Measurements from ENCODE around the gene AFAP1. TPM values are rescaled to one million over a fixed set of nuclear protein-coding genes. Genes with fewer than 3 reads are reported as not detected.
A peak's percentile ranks its signal among the peaks of the same experiment; 100 is the strongest.

AFAP1 gene
- total RNA-seq, 1 donor from 2014 or later: 67.9 TPM

DNA sequence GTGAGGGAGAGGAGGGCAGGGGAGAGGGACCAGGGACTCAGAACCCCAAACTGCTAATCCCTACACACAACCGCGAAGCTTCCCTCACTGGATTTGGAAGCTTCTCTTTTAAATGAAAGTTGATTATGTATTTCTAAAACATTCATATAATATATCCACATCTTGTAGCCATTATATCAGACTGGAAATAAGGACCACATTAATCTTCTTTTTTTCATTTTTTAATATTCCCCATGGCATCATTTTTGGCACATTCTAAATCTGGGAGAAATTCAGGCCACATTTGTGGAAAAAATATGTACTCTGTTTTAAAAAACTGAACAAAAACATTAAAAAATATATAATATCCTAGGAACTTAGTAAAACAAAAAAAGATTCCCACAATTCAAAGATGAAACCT lies 97.8 kb downstream of the AFAP1 start:
- Mint-ChIP-seq H3K9me3 (ENCODE audit: unreplicated experiment) (peaks cover under 1% of the 10 kb centered on the region), H3K27me3 (ENCODE audit: low read depth, unreplicated experiment) (no peaks in the 10 kb centered on the region), H3K4me3 (ENCODE audit: unreplicated experiment) (peak overlapping the region; percentile 14), H3K4me1 (ENCODE audit: low read depth, unreplicated experiment) (peaks cover 51% of the 10 kb centered on the region), H3K27ac (ENCODE audit: unreplicated experiment) (peak overlapping the region; percentile 98), H3K36me3 (ENCODE audit: low read depth, unreplicated experiment) (peaks cover 34% of the 10 kb centered on the region)
- Histone ChIP-seq H2AFZ (ENCODE audit: low read depth, low read length) (no peak overlapping the region), H3K27ac (ENCODE audit: low read depth, low read length) (peak overlapping the region; percentile 100), H3K4me1 (ENCODE audit: insufficient read depth, low read length) (peaks cover 51% of the 10 kb centered on the region), H3K4me3 (ENCODE audit: insufficient read depth, low read depth, low read length) (no peak overlapping the region), H3K9ac (ENCODE audit: low read length) (peak overlapping the region; percentile 92), H4K20me1 (ENCODE audit: insufficient read depth, low read length) (no peaks in the 10 kb centered on the region), H3K36me3 (ENCODE audit: insufficient read depth, low read length) (peaks cover 43% of the 10 kb centered on the region), H3K79me2 (ENCODE audit: insufficient read depth, low read length) (peaks cover 75% of the 10 kb centered on the region), H3K4me2 (ENCODE audit: low read length) (peak overlapping the region; percentile 77), H3K9me3 (ENCODE audit: insufficient read depth, low read depth, low read length) (no peaks in the 10 kb centered on the region), H3K27me3 (ENCODE audit: insufficient read depth, low read length) (no peaks in the 10 kb centered on the region)
- no peak for DNase-seq (ENCODE audit: low read depth)
- TF ChIP-seq EZH2 (IDR thresholded peaks at IDR 0.05; ENCODE audit: insufficient read depth, low read length): no peak
- TF ChIP-seq, protein P1, sequence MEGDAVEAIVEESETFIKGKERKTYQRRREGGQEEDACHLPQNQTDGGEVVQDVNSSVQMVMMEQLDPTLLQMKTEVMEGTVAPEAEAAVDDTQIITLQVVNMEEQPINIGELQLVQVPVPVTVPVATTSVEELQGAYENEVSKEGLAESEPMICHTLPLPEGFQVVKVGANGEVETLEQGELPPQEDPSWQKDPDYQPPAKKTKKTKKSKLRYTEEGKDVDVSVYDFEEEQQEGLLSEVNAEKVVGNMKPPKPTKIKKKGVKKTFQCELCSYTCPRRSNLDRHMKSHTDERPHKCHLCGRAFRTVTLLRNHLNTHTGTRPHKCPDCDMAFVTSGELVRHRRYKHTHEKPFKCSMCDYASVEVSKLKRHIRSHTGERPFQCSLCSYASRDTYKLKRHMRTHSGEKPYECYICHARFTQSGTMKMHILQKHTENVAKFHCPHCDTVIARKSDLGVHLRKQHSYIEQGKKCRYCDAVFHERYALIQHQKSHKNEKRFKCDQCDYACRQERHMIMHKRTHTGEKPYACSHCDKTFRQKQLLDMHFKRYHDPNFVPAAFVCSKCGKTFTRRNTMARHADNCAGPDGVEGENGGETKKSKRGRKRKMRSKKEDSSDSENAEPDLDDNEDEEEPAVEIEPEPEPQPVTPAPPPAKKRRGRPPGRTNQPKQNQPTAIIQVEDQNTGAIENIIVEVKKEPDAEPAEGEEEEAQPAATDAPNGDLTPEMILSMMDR (IDR thresholded peaks at IDR 0.05; ENCODE audit: insufficient read depth, low read depth, low read length): no peak
- FAIRE-seq: no peak

DNA sequence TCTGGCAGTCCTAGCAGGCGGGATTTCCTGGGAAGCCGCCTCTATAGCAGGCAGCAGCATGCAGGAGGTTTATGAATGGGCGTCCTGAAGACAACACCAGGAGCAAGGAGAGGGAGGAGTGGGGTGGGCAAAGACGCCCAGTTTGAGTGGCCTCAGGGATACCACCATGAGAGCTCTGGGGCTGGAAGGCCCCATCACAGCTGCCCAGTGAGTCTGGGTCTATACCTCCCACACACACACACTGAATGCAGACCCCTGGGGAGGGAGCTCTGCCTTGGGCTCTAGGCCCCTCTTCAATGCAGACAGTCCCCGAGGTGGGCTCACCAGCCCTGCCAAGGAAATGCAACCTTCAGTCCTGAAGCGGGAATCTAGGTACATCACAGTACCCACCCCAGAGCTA lies 98.6 kb downstream of the AFAP1 start:
- peaks cover 75% of the 10 kb centered on the region for H3K79me2 ChIP-seq (ENCODE audit: insufficient read depth, low read length)
- H3K4me1 Mint-ChIP-seq (ENCODE audit: low read depth, unreplicated experiment): peaks cover 51% of the 10 kb centered on the region
- DNase-seq (ENCODE audit: low read depth): no peak
- peak overlapping the region; percentile 100 for H3K27ac ChIP-seq (ENCODE audit: low read depth, low read length)
- H3K9ac ChIP-seq (ENCODE audit: low read length): peak overlapping the region; percentile 92
- no peaks in the 10 kb centered on the region for H3K27me3 Mint-ChIP-seq (ENCODE audit: low read depth, unreplicated experiment)
- TF ChIP-seq EZH2 (IDR thresholded peaks at IDR 0.05; ENCODE audit: insufficient read depth, low read length): no peak
- TF ChIP-seq, protein P1 (IDR thresholded peaks at IDR 0.05; ENCODE audit: insufficient read depth, low read depth, low read length): no peak
- no peaks in the 10 kb centered on the region for H3K9me3 ChIP-seq (ENCODE audit: insufficient read depth, low read depth, low read length)
- H2AFZ ChIP-seq (ENCODE audit: low read depth, low read length): no peak overlapping the region
- no peak for FAIRE-seq
- H3K4me3 Mint-ChIP-seq (ENCODE audit: unreplicated experiment): no peak overlapping the region
- no peaks in the 10 kb centered on the region for H3K27me3 ChIP-seq (ENCODE audit: insufficient read depth, low read length)
- peaks cover 39% of the 10 kb centered on the region for H3K36me3 ChIP-seq (ENCODE audit: insufficient read depth, low read length)
- H3K9me3 Mint-ChIP-seq (ENCODE audit: unreplicated experiment): peaks cover 2% of the 10 kb centered on the region
- H3K4me1 ChIP-seq (ENCODE audit: insufficient read depth, low read length): peaks cover 48% of the 10 kb centered on the region
- peaks cover 31% of the 10 kb centered on the region for H3K36me3 Mint-ChIP-seq (ENCODE audit: low read depth, unreplicated experiment)
- H3K4me3 ChIP-seq (ENCODE audit: insufficient read depth, low read depth, low read length): no peak overlapping the region
- H3K27ac Mint-ChIP-seq (ENCODE audit: unreplicated experiment): peak overlapping the region; percentile 98
- peak overlapping the region; percentile 15 for H3K4me2 ChIP-seq (ENCODE audit: low read length)
- H4K20me1 ChIP-seq (ENCODE audit: insufficient read depth, low read length): no peaks in the 10 kb centered on the region

GRCh38 chr4:7839856-7840255 lies 99.8 kb downstream of the AFAP1 start:
- Mint-ChIP-seq H3K27me3 (ENCODE audit: low read depth, unreplicated experiment) (no peaks in the 10 kb centered on the region), H3K4me3 (ENCODE audit: unreplicated experiment) (no peak overlapping the region), H3K27ac (ENCODE audit: unreplicated experiment) (no peak overlapping the region), H3K36me3 (ENCODE audit: low read depth, unreplicated experiment) (peaks cover 23% of the 10 kb centered on the region), H3K9me3 (ENCODE audit: unreplicated experiment) (peaks cover 2% of the 10 kb centered on the region), H3K4me1 (ENCODE audit: low read depth, unreplicated experiment) (peaks cover 47% of the 10 kb centered on the region)
- Histone ChIP-seq H3K79me2 (ENCODE audit: insufficient read depth, low read length) (peaks cover 72% of the 10 kb centered on the region), H4K20me1 (ENCODE audit: insufficient read depth, low read length) (no peaks in the 10 kb centered on the region), H3K9ac (ENCODE audit: low read length) (no peak overlapping the region), H2AFZ (ENCODE audit: low read depth, low read length) (no peak overlapping the region), H3K36me3 (ENCODE audit: insufficient read depth, low read length) (peaks cover 39% of the 10 kb centered on the region), H3K27ac (ENCODE audit: low read depth, low read length) (no peak overlapping the region), H3K27me3 (ENCODE audit: insufficient read depth, low read length) (no peaks in the 10 kb centered on the region), H3K4me2 (ENCODE audit: low read length) (no peak overlapping the region), H3K4me1 (ENCODE audit: insufficient read depth, low read length) (peaks cover 36% of the 10 kb centered on the region), H3K9me3 (ENCODE audit: insufficient read depth, low read depth, low read length) (no peaks in the 10 kb centered on the region), H3K4me3 (ENCODE audit: insufficient read depth, low read depth, low read length) (no peak overlapping the region)
- DNase-seq (ENCODE audit: low read depth): no peak
- no peak for FAIRE-seq
- no peak for TF ChIP-seq EZH2 (IDR thresholded peaks at IDR 0.05; ENCODE audit: insufficient read depth, low read length)
- TF ChIP-seq, protein P1 (IDR thresholded peaks at IDR 0.05; ENCODE audit: insufficient read depth, low read depth, low read length): no peak

All from astrocyte (in vitro differentiated cells and primary cell).